ENCODE data around the gene VAV3. TPM values are rescaled to one million over a fixed set of nuclear protein-coding genes. Genes with fewer than 3 reads are reported as not detected.

Gene VAV3
- total and polyA plus RNA-seq, 4 donors, result 1.7 to 14.4 (median 7.6) TPM

DNA sequence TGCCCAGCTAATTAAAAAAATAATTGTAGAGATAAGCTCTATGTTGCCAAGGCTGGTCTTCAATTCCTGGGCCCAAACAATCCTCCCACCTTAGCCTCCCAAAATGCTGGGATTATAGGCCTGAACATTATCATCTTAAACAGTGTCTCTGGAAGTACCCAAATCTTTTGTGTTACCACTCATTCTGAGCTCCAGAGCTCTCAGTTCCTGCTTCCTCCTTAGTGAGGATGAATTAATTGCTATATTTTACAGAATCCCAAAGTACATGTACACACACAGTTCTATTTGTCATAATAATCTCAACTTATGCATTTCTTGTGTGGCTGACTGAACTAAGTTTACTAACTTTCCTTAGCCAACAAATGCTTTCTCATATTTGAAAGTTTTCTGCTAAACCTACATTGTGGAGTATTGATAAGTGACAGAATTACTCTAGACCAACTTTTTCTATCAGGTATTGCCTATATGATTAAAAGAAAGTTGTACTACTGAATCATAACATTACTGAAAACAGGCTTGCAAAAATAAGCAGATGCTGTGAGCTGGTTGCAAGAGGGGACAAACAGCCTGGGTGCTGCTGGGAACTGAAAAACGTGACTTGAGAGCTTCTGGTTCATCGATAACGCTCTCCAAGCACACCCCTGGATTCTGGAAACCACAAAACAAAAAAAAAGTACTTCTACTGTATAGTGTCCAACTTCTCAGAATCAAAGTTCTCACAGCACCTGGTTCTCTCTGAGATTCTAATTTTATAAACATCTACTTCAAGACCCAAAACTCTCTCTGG lies 15.3 kb downstream of the VAV3 start:
- no peaks in the 10 kb centered on the region for H3K27me3 ChIP-seq (ENCODE audit: control insufficient read depth in 3 of 3, insufficient read depth in 3 of 3, low read length in 2 of 3)
- no peak overlapping the region for H3K9ac ChIP-seq (ENCODE audit: insufficient read depth in 1 of 2, low read length in 2 of 2)
- peaks cover 0 to 6% (median 0%) of the 10 kb centered on the region in 5 donors for H3K4me1 ChIP-seq (ENCODE audit: control insufficient read depth in 5 of 5, insufficient read depth in 5 of 5, low read length in 5 of 5)
- ATAC-seq (ENCODE audit: insufficient read depth, low FRiP score), result no peak
- no peak overlapping the region for H3K27ac ChIP-seq (ENCODE audit: low read depth in 1 of 2, low read length in 1 of 2)
- no peaks in the 10 kb centered on the region for H3K36me3 ChIP-seq (ENCODE audit: control insufficient read depth in 4 of 4, insufficient read depth in 4 of 4, low read length in 4 of 4)
- WGBS, 2 donors, result 46% methylated on average over 3 of the region's 3 CpGs
- TF ChIP-seq, protein P1, sequence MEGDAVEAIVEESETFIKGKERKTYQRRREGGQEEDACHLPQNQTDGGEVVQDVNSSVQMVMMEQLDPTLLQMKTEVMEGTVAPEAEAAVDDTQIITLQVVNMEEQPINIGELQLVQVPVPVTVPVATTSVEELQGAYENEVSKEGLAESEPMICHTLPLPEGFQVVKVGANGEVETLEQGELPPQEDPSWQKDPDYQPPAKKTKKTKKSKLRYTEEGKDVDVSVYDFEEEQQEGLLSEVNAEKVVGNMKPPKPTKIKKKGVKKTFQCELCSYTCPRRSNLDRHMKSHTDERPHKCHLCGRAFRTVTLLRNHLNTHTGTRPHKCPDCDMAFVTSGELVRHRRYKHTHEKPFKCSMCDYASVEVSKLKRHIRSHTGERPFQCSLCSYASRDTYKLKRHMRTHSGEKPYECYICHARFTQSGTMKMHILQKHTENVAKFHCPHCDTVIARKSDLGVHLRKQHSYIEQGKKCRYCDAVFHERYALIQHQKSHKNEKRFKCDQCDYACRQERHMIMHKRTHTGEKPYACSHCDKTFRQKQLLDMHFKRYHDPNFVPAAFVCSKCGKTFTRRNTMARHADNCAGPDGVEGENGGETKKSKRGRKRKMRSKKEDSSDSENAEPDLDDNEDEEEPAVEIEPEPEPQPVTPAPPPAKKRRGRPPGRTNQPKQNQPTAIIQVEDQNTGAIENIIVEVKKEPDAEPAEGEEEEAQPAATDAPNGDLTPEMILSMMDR (IDR thresholded peaks at IDR 0.05; ENCODE audit: control extremely low read depth, extremely low read depth), result no peak
- no peaks in the 10 kb centered on the region for H3K9me3 ChIP-seq (ENCODE audit: control insufficient read depth in 4 of 4, insufficient read depth in 3 of 4, low read length in 3 of 4)
- no peak overlapping the region for H3K4me3 ChIP-seq
- DNase-seq, result no peak

DNA sequence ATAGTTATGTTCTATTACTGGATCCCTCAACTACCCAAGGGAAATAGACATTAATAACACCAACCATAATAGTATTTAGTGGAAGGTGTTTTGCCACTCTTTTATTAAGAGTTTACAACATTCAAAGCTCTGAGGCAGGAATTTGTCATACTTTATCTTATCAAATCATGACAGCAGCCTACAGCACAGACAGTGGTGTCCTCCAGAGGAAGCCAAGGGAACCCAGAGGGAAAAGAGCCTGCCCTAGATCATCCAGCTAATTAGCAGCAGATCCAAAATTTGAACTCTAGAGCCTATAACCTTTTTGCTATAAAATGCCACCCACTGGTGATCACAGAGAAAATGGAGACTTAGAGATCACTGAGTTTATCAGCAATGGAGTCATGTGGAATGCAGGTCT lies 18.2 kb downstream of the VAV3 start:
- TF ChIP-seq, protein P1 (IDR thresholded peaks at IDR 0.05; ENCODE audit: control extremely low read depth, extremely low read depth), result no peak
- ATAC-seq (ENCODE audit: insufficient read depth, low FRiP score), result no peak
- no peaks in the 10 kb centered on the region for H3K27me3 ChIP-seq (ENCODE audit: control insufficient read depth in 3 of 3, insufficient read depth in 3 of 3, low read length in 2 of 3)
- no peak overlapping the region for H3K9ac ChIP-seq (ENCODE audit: insufficient read depth in 1 of 2, low read length in 2 of 2)
- no peaks in the 10 kb centered on the region for H3K9me3 ChIP-seq (ENCODE audit: control insufficient read depth in 4 of 4, insufficient read depth in 3 of 4, low read length in 3 of 4)
- no peak overlapping the region for H3K4me3 ChIP-seq
- no peak overlapping the region for H3K27ac ChIP-seq (ENCODE audit: low read depth in 1 of 2, low read length in 1 of 2)
- no peaks in the 10 kb centered on the region for H3K36me3 ChIP-seq (ENCODE audit: control insufficient read depth in 4 of 4, insufficient read depth in 4 of 4, low read length in 4 of 4)
- DNase-seq, result no peak
- peaks cover 0 to 3% (median 0%) of the 10 kb centered on the region in 5 donors for H3K4me1 ChIP-seq (ENCODE audit: control insufficient read depth in 5 of 5, insufficient read depth in 5 of 5, low read length in 5 of 5)

DNA sequence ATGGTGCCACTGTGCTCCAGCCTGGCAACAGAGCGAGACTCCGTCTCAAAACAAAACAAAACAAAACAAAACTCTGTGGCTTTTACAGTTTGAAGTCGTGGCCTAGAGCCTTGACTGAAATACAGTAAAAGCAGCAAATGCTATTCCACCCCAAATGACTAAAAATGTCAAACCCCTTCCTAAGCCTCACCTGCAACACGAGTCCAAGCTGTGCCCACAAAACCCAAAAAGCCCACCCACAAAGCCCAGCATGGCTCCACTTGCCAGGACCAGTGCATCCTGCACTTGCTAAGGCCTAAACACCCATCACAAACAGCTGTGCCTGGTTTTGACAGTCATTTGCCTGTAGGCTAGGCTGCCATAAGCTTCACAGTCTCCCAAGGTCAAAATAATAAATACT lies 21.3 kb downstream of the VAV3 start:
- 79 to 81% methylated on average over 4 of the region's 4 CpGs for WGBS, 2 donors
- Histone ChIP-seq H3K9ac (ENCODE audit: insufficient read depth in 1 of 2, low read length in 2 of 2) (no peak overlapping the region), H3K4me1 (ENCODE audit: control insufficient read depth in 5 of 5, insufficient read depth in 5 of 5, low read length in 5 of 5) (no peaks in the 10 kb centered on the region), H3K36me3 (ENCODE audit: control insufficient read depth in 4 of 4, insufficient read depth in 4 of 4, low read length in 4 of 4) (no peaks in the 10 kb centered on the region), H3K9me3 (ENCODE audit: control insufficient read depth in 4 of 4, insufficient read depth in 3 of 4, low read length in 3 of 4) (no peaks in the 10 kb centered on the region), H3K27ac (ENCODE audit: low read depth in 1 of 2, low read length in 1 of 2) (no peak overlapping the region), H3K27me3 (ENCODE audit: control insufficient read depth in 3 of 3, insufficient read depth in 3 of 3, low read length in 2 of 3) (no peaks in the 10 kb centered on the region), H3K4me3 (no peak overlapping the region)
- DNase-seq, result no peak
- ATAC-seq (ENCODE audit: insufficient read depth, low FRiP score), result no peak
- TF ChIP-seq, protein P1 (IDR thresholded peaks at IDR 0.05; ENCODE audit: control extremely low read depth, extremely low read depth), result no peak

DNA sequence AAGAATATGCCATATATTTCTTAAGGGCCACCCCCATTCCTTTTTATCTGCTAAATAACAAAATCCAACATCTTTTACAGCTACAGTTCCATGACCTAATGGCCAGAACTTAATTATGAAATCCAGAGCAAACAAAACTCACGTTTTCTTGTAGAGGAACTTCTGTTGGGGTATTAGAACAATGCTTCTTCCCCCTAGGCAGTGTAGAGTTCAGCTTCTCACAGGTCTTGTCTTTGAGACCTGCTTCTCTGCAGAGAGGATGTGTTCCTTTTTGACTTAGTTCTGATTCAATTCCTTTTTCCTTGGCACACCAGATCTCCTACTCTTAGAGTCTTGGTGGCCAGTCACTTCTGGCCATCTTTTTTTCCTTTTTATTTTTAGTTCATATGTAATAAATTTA lies 22.2 kb downstream of the VAV3 start:
- DNase-seq (no peak), ATAC-seq (ENCODE audit: insufficient read depth, low FRiP score) (no peak)
- no peaks in the 10 kb centered on the region for H3K4me1 ChIP-seq (ENCODE audit: control insufficient read depth in 5 of 5, insufficient read depth in 5 of 5, low read length in 5 of 5)
- TF ChIP-seq, protein P1 (IDR thresholded peaks at IDR 0.05; ENCODE audit: control extremely low read depth, extremely low read depth), result no peak
- H3K9me3 ChIP-seq (ENCODE audit: control insufficient read depth in 4 of 4, insufficient read depth in 3 of 4, low read length in 3 of 4), result no peaks in the 10 kb centered on the region
- no peak overlapping the region for H3K27ac ChIP-seq (ENCODE audit: low read depth in 1 of 2, low read length in 1 of 2)
- H3K4me3 ChIP-seq, result no peak overlapping the region
- H3K9ac ChIP-seq (ENCODE audit: insufficient read depth in 1 of 2, low read length in 2 of 2), result no peak overlapping the region
- 33 to 46% methylated on average over 1 of the region's 1 CpG for WGBS, 2 donors
- H3K27me3 ChIP-seq (ENCODE audit: control insufficient read depth in 3 of 3, insufficient read depth in 3 of 3, low read length in 2 of 3), result no peaks in the 10 kb centered on the region
- no peaks in the 10 kb centered on the region for H3K36me3 ChIP-seq (ENCODE audit: control insufficient read depth in 4 of 4, insufficient read depth in 4 of 4, low read length in 4 of 4)
